Activated CD4-positive, alpha-beta T cell treated with anti-CD3 and anti-CD28 coated beads for 1 hour (primary cell): ENCODE results near the gene ALDH3B2.
"Not testable (repeated sequence)": the region's sequence is repeated elsewhere in the genome, so short reads cannot be mapped to it uniquely, and the experiment has no call there.

Source experiments
- DNase-seq: peaks from one replicate; pipeline ENCODE4 v3.0.0-alpha.2; 2020

The ALDH3B2 gene

GRCh38 chr11:67659651-67660165 lies 14.7 kb downstream of the ALDH3B2 start:
- DNase-seq, result not testable (repeated sequence)

- no peak for DNase-seq
Observed at GRCh38 chr11:67657300-67657699, 17.1 kb downstream of the ALDH3B2 start.

- DNase-seq, result no peak
Observed at GRCh38 chr11:67656278-67656922, 18.0 kb downstream of the ALDH3B2 start.

- DNase-seq, result no peak
Observed at GRCh38 chr11:67654225-67654624, 20.2 kb downstream of the ALDH3B2 start.

- DNase-seq, result no peak
Observed at GRCh38 chr11:67652965-67653845, 21.2 kb downstream of the ALDH3B2 start.

GRCh38 chr11:67651976-67652781 lies 22.2 kb downstream of the ALDH3B2 start:
- DNase-seq, result no peak

GRCh38 chr11:67649634-67650510 lies 24.6 kb downstream of the ALDH3B2 start:
- DNase-seq, result no peak

GRCh38 chr11:67648796-67649613 lies 25.4 kb downstream of the ALDH3B2 start:
- no peak for DNase-seq

GRCh38 chr11:67648140-67648795 lies 26.2 kb downstream of the ALDH3B2 start:
- peak; percentile 33 for DNase-seq

GRCh38 chr11:67647471-67647870 lies 27.0 kb downstream of the ALDH3B2 start:
- no peak for DNase-seq

- DNase-seq, result no peak
Observed at GRCh38 chr11:67646535-67647336, 27.7 kb downstream of the ALDH3B2 start.

- no peak for DNase-seq
Observed at GRCh38 chr11:67645521-67646461, 28.6 kb downstream of the ALDH3B2 start.

GRCh38 chr11:67644472-67645418 lies 29.7 kb downstream of the ALDH3B2 start:
- no peak for DNase-seq

- no peak for DNase-seq
Observed at GRCh38 chr11:67644042-67644441, 30.4 kb downstream of the ALDH3B2 start.

GRCh38 chr11:67642173-67643120 lies 32.0 kb downstream of the ALDH3B2 start:
- no peak for DNase-seq
